Large intestine (tissue), 3 donors: ENCODE data around the gene TAOK1. TPM values are rescaled to one million over a fixed set of nuclear protein-coding genes. Genes with fewer than 3 reads are reported as not detected.

Experiments used
- DNase-seq, 2 donors: peaks; one replicate each; pipeline versions ENCODE4 v3.0.0 to v3.0.0-alpha.2; 2013
- H3K27ac ChIP-seq: one replicate; pipeline ENCODE4 v1.5.1; 2013; ENCODE audit warnings: low read length
- H3K27me3 ChIP-seq: 2 replicates; pipeline ENCODE4 v1.6.1; 2013; ENCODE audit warnings: low read length; ENCODE audit not compliant: control insufficient read depth, insufficient read depth
- H3K36me3 ChIP-seq: 2 replicates; pipeline ENCODE4 v1.6.1; 2013; ENCODE audit warnings: low read length; ENCODE audit not compliant: control insufficient read depth, insufficient read depth
- H3K4me1 ChIP-seq: one replicate; pipeline ENCODE4 v1.6.1; 2013; ENCODE audit warnings: low read length; ENCODE audit not compliant: control insufficient read depth, insufficient read depth
- H3K4me3 ChIP-seq: one replicate; pipeline ENCODE4 v1.5.1; 2013; ENCODE audit warnings: low read length
- H3K9me3 ChIP-seq: one replicate; pipeline ENCODE4 v1.6.1; 2013; ENCODE audit warnings: mild to moderate bottlenecking, low read depth, low read length, moderate library complexity; ENCODE audit not compliant: control insufficient read depth
- WGBS: methylation state at CpG from one replicate; pipeline ENCODE4 v1.1.5; 2013; ENCODE audit warnings: low lambda C conversion rate; ENCODE audit not compliant: insufficient coverage; 5-methylcytosine and 5-hydroxymethylcytosine counted together
- polyA plus RNA-seq: library from polyadenylated mRNA; unstranded; fragments of 120-200 nt; gene quantifications from one replicate; pipeline ENCODE4 v1.2.1, GENCODE V29; 2013

TAOK1 gene
- polyA plus RNA-seq, 1 donor, result 22.2 TPM

- no peak for DNase-seq
- no peaks in the 10 kb centered on the region for H3K36me3 ChIP-seq
- no peak overlapping the region for H3K27ac ChIP-seq
- H3K4me3 ChIP-seq, result no peak overlapping the region
- H3K4me1 ChIP-seq, result peaks cover 26% of the 10 kb centered on the region
- WGBS, result no CpG with 5 or more reads among the region's 12 CpGs
- H3K9me3 ChIP-seq, result no peaks in the 10 kb centered on the region
- H3K27me3 ChIP-seq, result no peaks in the 10 kb centered on the region
Measured at GRCh38 chr17:29595943-29596774, 206.0 kb downstream of the TAOK1 start.

GRCh38 chr17:29596811-29597210, 206.6 kb downstream of the TAOK1 start:
- Histone ChIP-seq H3K4me1 (peaks cover 20% of the 10 kb centered on the region), H3K27me3 (no peaks in the 10 kb centered on the region), H3K9me3 (no peaks in the 10 kb centered on the region), H3K36me3 (no peaks in the 10 kb centered on the region), H3K4me3 (no peak overlapping the region), H3K27ac (no peak overlapping the region)
- no peak for DNase-seq
- WGBS, result no CpG with 5 or more reads among the region's 9 CpGs

- WGBS, result no CpG with 5 or more reads among the region's 13 CpGs
- DNase-seq, result no peak
- Histone ChIP-seq H3K4me1 (peaks cover 12% of the 10 kb centered on the region), H3K4me3 (no peak overlapping the region), H3K27me3 (no peaks in the 10 kb centered on the region), H3K27ac (no peak overlapping the region), H3K9me3 (no peaks in the 10 kb centered on the region), H3K36me3 (no peaks in the 10 kb centered on the region)
Measured at GRCh38 chr17:29597361-29598172, 207.4 kb downstream of the TAOK1 start.

Other genes starting within 250 kb of the TAOK1 start
- 46.2 TPM for gene MYO18A, start 210.0 kb upstream of the TAOK1 start, polyA plus RNA-seq
- not detected for gene CRYBA1, start 143.5 kb upstream of the TAOK1 start, polyA plus RNA-seq
- gene NUFIP2, start 96.2 kb upstream of the TAOK1 start, polyA plus RNA-seq, result 37.1 TPM
- 25.6 TPM for gene ABHD15, start 176.7 kb downstream of the TAOK1 start, polyA plus RNA-seq
- gene TP53I13, start 178.3 kb downstream of the TAOK1 start, polyA plus RNA-seq, result 77.0 TPM
- 37.6 TPM for gene GIT1, start 199.3 kb downstream of the TAOK1 start, polyA plus RNA-seq
- gene ANKRD13B, start 202.8 kb downstream of the TAOK1 start, polyA plus RNA-seq, result 8.2 TPM
- gene CORO6, start 232.5 kb downstream of the TAOK1 start, polyA plus RNA-seq, result 2.3 TPM